Endothelial cell of umbilical vein (primary cell): ENCODE measurements around the gene DGKB. TPM values are rescaled to one million over a fixed set of nuclear protein-coding genes. Genes with fewer than 3 reads are reported as not detected.

Source experiments
- BruUV-seq: library from RNA; stranded (reverse); fragments of 400-500 nt; replicated peaks from 2 replicates; lab custom pipeline; 2021; lab: Mats Ljungman, UMichigan
- CTCF ChIA-PET: fragments of 300-600, 350-600 bp; sonication (Branson Sonifier 250); formaldehyde crosslinking; loops from one replicate; lab custom pipeline; 2021; ENCODE audit warnings: antibody characterized with exemption, inconsistent platforms; lab: Charles Lee
- POLR2A ChIA-PET: fragments of 300-600, 350-600 bp; sonication (Branson Sonifier 250); formaldehyde crosslinking; loops from one replicate; lab custom pipeline; 2021; ENCODE audit warnings: antibody characterized with exemption, inconsistent platforms; lab: Charles Lee
- DNase-seq: peaks from one replicate; pipeline ENCODE4 v3.0.0-alpha.2; 2011; ENCODE audit warnings: low read depth, low spot score
- FAIRE-seq: peaks from 2 replicates; lab custom pipeline; 2011; peaks lifted over from hg19 to GRCh38; lab: Jason Lieb, UNC
- H2AFZ ChIP-seq: 2 replicates; pipeline ENCODE4 v1.6.0; 2012; ENCODE audit warnings: low read depth, low read length, control low read depth, inconsistent platforms
- H3K27ac ChIP-seq: 2 replicates; pipeline ENCODE4 v1.5.1; 2011; ENCODE audit warnings: low read depth, mild to moderate bottlenecking, control low read depth, low read length, moderate library complexity; ENCODE audit not compliant: insufficient read depth
- H3K27me3 ChIP-seq, 2 experiments: 2 replicates each; pipeline versions ENCODE4 v1.6.0 to v1.6.1; 2011; ENCODE audit warnings: low read length in 2 of 2, mixed read lengths in 1 of 2; ENCODE audit not compliant: control insufficient read depth in 2 of 2, insufficient read depth in 2 of 2
- H3K36me3 ChIP-seq, 2 experiments: 2 replicates in 1 of 2; 3 replicates in 1 of 2; pipeline ENCODE4 v1.5.1; 2011; ENCODE audit warnings: low read length in 2 of 2, mild to moderate bottlenecking in 1 of 2, moderate library complexity in 1 of 2; ENCODE audit not compliant: control insufficient read depth in 2 of 2, insufficient read depth in 2 of 2; ENCODE audit errors: extremely low read depth in 1 of 2
- H3K4me1 ChIP-seq: 3 replicates; pipeline ENCODE4 v1.5.1; 2011; ENCODE audit warnings: mild to moderate bottlenecking, low read length; ENCODE audit not compliant: control insufficient read depth, insufficient read depth; ENCODE audit errors: extremely low read depth
- H3K4me2 ChIP-seq: 2 replicates; pipeline ENCODE4 v1.6.1; 2011; ENCODE audit warnings: low read length, control low read depth, mixed read lengths; ENCODE audit not compliant: insufficient read depth
- H3K4me3 ChIP-seq, 3 experiments: fragments of 200-600 bp in 1 of 3; sonication (generic), shearing (Covaris generic) in 1 of 3; replicated peaks in 1 of 3; 2 replicates each; pipeline ENCODE4 v1.5.1; 2011 to 2016; ENCODE audit warnings: control low read depth in 3 of 3, low read length in 3 of 3, mild to moderate bottlenecking in 2 of 3, inconsistent platforms in 1 of 3, low read depth in 1 of 3, moderate library complexity in 1 of 3; ENCODE audit not compliant: insufficient read depth in 1 of 3
- H3K79me2 ChIP-seq: 2 replicates; pipeline ENCODE4 v1.6.0; 2012; ENCODE audit warnings: low read length, inconsistent platforms; ENCODE audit not compliant: control insufficient read depth, insufficient read depth
- H3K9ac ChIP-seq: replicated peaks from 2 replicates; pipeline ENCODE3; 2011; ENCODE audit warnings: low read length, control low read depth; ENCODE audit not compliant: insufficient read depth; ENCODE audit errors: extremely low read depth
- H3K9me1 ChIP-seq: replicated peaks from 3 replicates; pipeline ENCODE4 v1.6.0; 2011; ENCODE audit warnings: mild to moderate bottlenecking, low read length; ENCODE audit not compliant: control insufficient read depth, insufficient read depth; ENCODE audit errors: extremely low read depth
- H3K9me3 ChIP-seq: replicated peaks from 2 replicates; pipeline ENCODE4 v1.5.1; 2012; ENCODE audit warnings: low read length, inconsistent platforms; ENCODE audit not compliant: control insufficient read depth, insufficient read depth
- H4K20me1 ChIP-seq: replicated peaks from 2 replicates; pipeline ENCODE3; 2011; ENCODE audit warnings: mild to moderate bottlenecking, low read length; ENCODE audit not compliant: control insufficient read depth, insufficient read depth; ENCODE audit errors: extremely low read depth
- EZH2 ChIP-seq: IDR thresholded peaks from 2 replicates; pipeline ENCODE4 v1.6.1; 2012; ENCODE audit warnings: borderline replicate concordance, low read depth, mild to moderate bottlenecking, moderate library complexity, low read length, inconsistent platforms; ENCODE audit not compliant: severe bottlenecking
- FOS ChIP-seq: IDR thresholded peaks from 2 replicates; pipeline ENCODE4 v1.6.1; 2011; ENCODE audit warnings: mild to moderate bottlenecking, low read length, moderate library complexity, borderline replicate concordance; ENCODE audit not compliant: insufficient read depth
- GATA2 ChIP-seq: IDR thresholded peaks from 2 replicates; pipeline ENCODE4 v1.7.0; 2011; ENCODE audit warnings: low read depth, mild to moderate bottlenecking, moderate library complexity, mixed read lengths, low read length; ENCODE audit not compliant: insufficient read length, insufficient read depth
- JUN ChIP-seq: IDR thresholded peaks from 2 replicates; pipeline ENCODE4 v1.6.1; 2011; ENCODE audit warnings: borderline replicate concordance, low read depth; ENCODE audit not compliant: insufficient read length, insufficient read depth
- MYC ChIP-seq: IDR thresholded peaks from one replicate; pipeline ENCODE4 v1.6.1; 2011; ENCODE audit warnings: mild to moderate bottlenecking, low read depth, low read length
- POLR2A ChIP-seq: IDR thresholded peaks from 2 replicates; pipeline ENCODE4 v1.6.1; 2012; ENCODE audit warnings: low read depth, mild to moderate bottlenecking, control low read depth, low read length
- POLR2AphosphoS5 ChIP-seq: IDR thresholded peaks from 2 replicates; pipeline ENCODE4 v1.6.1; 2012; ENCODE audit warnings: low read depth, mild to moderate bottlenecking, control low read depth, low read length, moderate library complexity; ENCODE audit not compliant: insufficient read depth
- dilution Hi-C: fragments of 300-500 bp; cut with MboI; formaldehyde crosslinking; loops from one replicate; pipeline ENCODE4 v1.15.0; 2019; ENCODE audit warnings: low sequenced_read_pairs; ENCODE audit not compliant: extremely low pct_ligation_motif_present
- intact Hi-C: fragments of 100-400 bp; cut with micrococcal nuclease; formaldehyde crosslinking; loops from one replicate; pipeline ENCODE4 v1.10.0; 2022
- polyA plus RNA-seq, 4 experiments: library from polyadenylated mRNA; depleted of rRNA in 3 of 4; stranded (reverse) in 3 of 4; unstranded in 1 of 4; fragments of >200 nt; gene quantifications; 2 replicates each; pipeline versions ENCODE4 v1.2.1 to v1.2.3, GENCODE V29; 2011 to 2012; ENCODE audit warnings: missing spikeins in 1 of 4
- total RNA-seq: library from RNA; stranded (reverse); gene quantifications from 2 replicates; pipeline ENCODE4 v1.2.3, GENCODE V29; 2021
- TF ChIP-seq, protein P1 (sequence below), 2 donors: IDR thresholded peaks; 1 replicate in 1 of 2; 2 replicates in 1 of 2; pipeline ENCODE4 v1.5.1; 2011; ENCODE audit warnings: low read length in 2 of 2, mild to moderate bottlenecking in 2 of 2, moderate library complexity in 2 of 2, control low read depth in 1 of 2, inconsistent platforms in 1 of 2, low read depth in 1 of 2; ENCODE audit not compliant: insufficient read depth in 1 of 2; ENCODE audit errors: extremely low read depth in 1 of 2
- TF ChIP-seq, protein P2 (sequence below): IDR thresholded peaks from 2 replicates; pipeline ENCODE4 v1.6.1; 2011; ENCODE audit not compliant: insufficient read depth, insufficient read length

DGKB gene
- total and polyA plus RNA-seq, 2 donors (not counting 3 experiments of a cell fraction or from before 2014, with no cell fraction given) = not detected

- TF ChIP-seq MYC (no peak), POLR2A (no peak), EZH2 (no peak), POLR2AphosphoS5 (no peak), GATA2 (no peak), JUN (no peak), FOS (no peak)
- TF ChIP-seq, protein P1, sequence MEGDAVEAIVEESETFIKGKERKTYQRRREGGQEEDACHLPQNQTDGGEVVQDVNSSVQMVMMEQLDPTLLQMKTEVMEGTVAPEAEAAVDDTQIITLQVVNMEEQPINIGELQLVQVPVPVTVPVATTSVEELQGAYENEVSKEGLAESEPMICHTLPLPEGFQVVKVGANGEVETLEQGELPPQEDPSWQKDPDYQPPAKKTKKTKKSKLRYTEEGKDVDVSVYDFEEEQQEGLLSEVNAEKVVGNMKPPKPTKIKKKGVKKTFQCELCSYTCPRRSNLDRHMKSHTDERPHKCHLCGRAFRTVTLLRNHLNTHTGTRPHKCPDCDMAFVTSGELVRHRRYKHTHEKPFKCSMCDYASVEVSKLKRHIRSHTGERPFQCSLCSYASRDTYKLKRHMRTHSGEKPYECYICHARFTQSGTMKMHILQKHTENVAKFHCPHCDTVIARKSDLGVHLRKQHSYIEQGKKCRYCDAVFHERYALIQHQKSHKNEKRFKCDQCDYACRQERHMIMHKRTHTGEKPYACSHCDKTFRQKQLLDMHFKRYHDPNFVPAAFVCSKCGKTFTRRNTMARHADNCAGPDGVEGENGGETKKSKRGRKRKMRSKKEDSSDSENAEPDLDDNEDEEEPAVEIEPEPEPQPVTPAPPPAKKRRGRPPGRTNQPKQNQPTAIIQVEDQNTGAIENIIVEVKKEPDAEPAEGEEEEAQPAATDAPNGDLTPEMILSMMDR (IDR thresholded peaks at IDR 0.05; ENCODE audit: extremely low read depth in 1 of 2, insufficient read depth in 1 of 2, low read depth in 1 of 2, low read length in 2 of 2) = no peak
- TF ChIP-seq, protein P2, sequence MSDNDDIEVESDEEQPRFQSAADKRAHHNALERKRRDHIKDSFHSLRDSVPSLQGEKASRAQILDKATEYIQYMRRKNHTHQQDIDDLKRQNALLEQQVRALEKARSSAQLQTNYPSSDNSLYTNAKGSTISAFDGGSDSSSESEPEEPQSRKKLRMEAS = no peak
- no peak for FAIRE-seq
- Histone ChIP-seq H3K79me2 (no peaks in the 10 kb centered on the region), H3K4me3 (no peak overlapping the region), H3K4me2 (no peak overlapping the region), H3K36me3 (no peaks in the 10 kb centered on the region), H3K27ac (no peak overlapping the region), H3K9ac (no peak overlapping the region), H3K9me3 (no peaks in the 10 kb centered on the region), H3K4me1 (no peaks in the 10 kb centered on the region), H2AFZ (no peak overlapping the region), H4K20me1 (no peaks in the 10 kb centered on the region), H3K9me1 (no peaks in the 10 kb centered on the region), H3K27me3 (no peaks in the 10 kb centered on the region)
- BruUV-seq = no TSS peak
- intact Hi-C loops = no loop called here
- DNase-seq = no peak
- ChIA-PET POLR2A (no interaction called here), CTCF (no interaction called here)
- dilution Hi-C loops = no loop called here
Measured at GRCh38 chr7:14931511-14932215, 29.1 kb upstream of the DGKB start.
